Measurements from ENCODE around the gene GPR45.

DNA sequence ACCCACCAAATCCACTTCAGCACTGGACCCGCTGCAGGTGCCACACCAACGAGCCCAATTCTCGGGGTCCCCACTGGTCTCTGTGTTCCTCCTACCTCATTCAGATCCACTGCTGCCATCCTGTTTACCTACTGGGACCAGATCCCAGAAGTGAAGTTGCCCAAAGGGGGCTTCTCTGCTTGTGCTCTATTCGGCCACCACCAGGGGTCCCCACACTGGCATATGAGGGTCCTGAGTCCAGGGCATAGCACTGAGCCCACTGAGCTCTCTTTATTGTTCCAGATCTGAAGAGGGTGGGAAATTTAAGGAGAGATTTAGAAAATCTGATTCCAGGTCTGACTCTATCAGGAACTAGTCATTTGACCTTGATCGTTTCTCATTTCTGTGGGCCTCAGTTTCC lies 2.4 kb downstream of the GPR45 start:
- TF ChIP-seq, protein P1, sequence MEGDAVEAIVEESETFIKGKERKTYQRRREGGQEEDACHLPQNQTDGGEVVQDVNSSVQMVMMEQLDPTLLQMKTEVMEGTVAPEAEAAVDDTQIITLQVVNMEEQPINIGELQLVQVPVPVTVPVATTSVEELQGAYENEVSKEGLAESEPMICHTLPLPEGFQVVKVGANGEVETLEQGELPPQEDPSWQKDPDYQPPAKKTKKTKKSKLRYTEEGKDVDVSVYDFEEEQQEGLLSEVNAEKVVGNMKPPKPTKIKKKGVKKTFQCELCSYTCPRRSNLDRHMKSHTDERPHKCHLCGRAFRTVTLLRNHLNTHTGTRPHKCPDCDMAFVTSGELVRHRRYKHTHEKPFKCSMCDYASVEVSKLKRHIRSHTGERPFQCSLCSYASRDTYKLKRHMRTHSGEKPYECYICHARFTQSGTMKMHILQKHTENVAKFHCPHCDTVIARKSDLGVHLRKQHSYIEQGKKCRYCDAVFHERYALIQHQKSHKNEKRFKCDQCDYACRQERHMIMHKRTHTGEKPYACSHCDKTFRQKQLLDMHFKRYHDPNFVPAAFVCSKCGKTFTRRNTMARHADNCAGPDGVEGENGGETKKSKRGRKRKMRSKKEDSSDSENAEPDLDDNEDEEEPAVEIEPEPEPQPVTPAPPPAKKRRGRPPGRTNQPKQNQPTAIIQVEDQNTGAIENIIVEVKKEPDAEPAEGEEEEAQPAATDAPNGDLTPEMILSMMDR (IDR thresholded peaks at IDR 0.05; ENCODE audit: poor library complexity, severe bottlenecking): no peak
- TF ChIP-seq RAD21 (conservative IDR thresholded peaks at IDR 0.05): no peak
- no peak for TF ChIP-seq TAF1 (IDR thresholded peaks at IDR 0.05; ENCODE audit: low read depth)
- TF ChIP-seq MXI1 (conservative IDR thresholded peaks at IDR 0.05; ENCODE audit: poor library complexity, severe bottlenecking): no peak
